Breast epithelium (tissue), 4 donors: Measurements from ENCODE around the gene PRPF31. TPM values are rescaled to one million over a fixed set of nuclear protein-coding genes. Genes with fewer than 3 reads are reported as not detected.
A peak's percentile ranks its signal among the peaks of the same experiment; 100 is the strongest.

Source experiments
- DNase-seq, 2 donors: peaks; one replicate each; pipeline ENCODE4 v3.0.0-alpha.2; 2019; ENCODE audit warnings: low spot score in 2 of 2
- H3K27ac ChIP-seq, 2 donors: fragments of 200-600 bp; sonication (generic) in 1 of 2; one replicate each; pipeline ENCODE4 v1.5.1; 2016 to 2019; ENCODE audit warnings: mild to moderate bottlenecking in 1 of 2
- H3K27me3 ChIP-seq, 2 donors: fragments of 200-600 bp; sonication (generic) in 1 of 2; one replicate each; pipeline versions ENCODE4 v1.5.1 to v1.6.0; 2017 to 2019; ENCODE audit warnings: control low read depth in 1 of 2, mild to moderate bottlenecking in 1 of 2
- H3K36me3 ChIP-seq: fragments of 200-600 bp; one replicate; pipeline ENCODE4 v1.5.1; 2019
- H3K4me1 ChIP-seq, 2 donors: fragments of 200-600 bp; sonication (generic); one replicate each; pipeline ENCODE4 v1.5.1; 2016 to 2019; ENCODE audit warnings: control low read depth in 1 of 2
- H3K4me3 ChIP-seq, 3 donors: fragments of 200-600 bp; sonication (generic); 1 replicate in 2 of 3; 2 replicates in 1 of 3; pipeline ENCODE4 v1.5.1; 2016 to 2019; ENCODE audit warnings: mild to moderate bottlenecking in 3 of 3, moderate library complexity in 2 of 3
- H3K9me3 ChIP-seq, 2 donors: fragments of 200-600 bp; sonication (generic) in 1 of 2; one replicate each; pipeline ENCODE4 v1.5.1; 2016 to 2019; ENCODE audit warnings: control low read depth in 1 of 2
- POLR2A ChIP-seq: fragments of 450-650 bp; IDR thresholded peaks from one replicate; pipeline ENCODE4 v1.6.1; 2016; ENCODE audit warnings: antibody characterized with exemption, mild to moderate bottlenecking, moderate library complexity
- POLR2AphosphoS5 ChIP-seq, 3 donors: sonication (generic); formaldehyde crosslinking; IDR thresholded peaks; one replicate each; pipeline ENCODE4 v1.6.1; 2017; ENCODE audit warnings: antibody characterized with exemption in 3 of 3
- intact Hi-C: fragments of 100-400 bp; cut with DNase I; formaldehyde crosslinking; loops from one replicate; pipeline ENCODE4 v1.15.1; 2023; ENCODE audit warnings: low total_unique reads
- total RNA-seq, 3 donors: library from RNA; depleted of rRNA; stranded (reverse); fragments of >200 nt; gene quantifications; one replicate each; pipeline ENCODE4 v1.1.0, GENCODE V29; 2016
- TF ChIP-seq, protein P1 (sequence below), 3 donors: fragments of 450-650 bp; IDR thresholded peaks; one replicate each; pipeline ENCODE4 v1.5.1; 2016 to 2017; ENCODE audit warnings: antibody characterized with exemption in 3 of 3, mild to moderate bottlenecking in 3 of 3, moderate library complexity in 3 of 3

The PRPF31 gene
- total RNA-seq, 3 donors from 2014 or later: 45.5 to 59.6 (median 52.5) TPM

DNA sequence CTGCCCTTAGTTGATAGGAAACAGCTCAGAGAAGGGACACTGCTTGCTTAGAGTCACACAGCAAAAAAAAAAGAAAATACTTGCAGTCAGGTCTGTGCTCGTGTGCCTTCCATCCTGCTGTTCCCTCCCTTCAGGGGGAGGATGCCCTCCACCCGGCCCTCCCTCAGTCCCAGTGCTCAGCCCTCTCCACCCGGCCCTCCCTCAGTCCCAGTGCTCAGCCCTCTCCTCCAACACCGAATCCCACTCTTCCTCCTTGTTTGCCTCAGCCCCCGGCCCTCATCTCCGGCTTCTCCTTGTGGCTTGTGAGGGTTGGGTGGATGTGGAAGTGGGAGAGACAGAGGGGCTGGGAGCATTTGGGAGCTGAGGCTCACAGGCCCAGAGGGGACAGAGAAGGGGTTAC, 5.9 kb upstream of the PRPF31 start:
- H3K4me1 ChIP-seq: no peaks in the 10 kb centered on the region
- H3K36me3 ChIP-seq: no peaks in the 10 kb centered on the region
- no peak overlapping the region for H3K4me3 ChIP-seq
- TF ChIP-seq, protein P1, sequence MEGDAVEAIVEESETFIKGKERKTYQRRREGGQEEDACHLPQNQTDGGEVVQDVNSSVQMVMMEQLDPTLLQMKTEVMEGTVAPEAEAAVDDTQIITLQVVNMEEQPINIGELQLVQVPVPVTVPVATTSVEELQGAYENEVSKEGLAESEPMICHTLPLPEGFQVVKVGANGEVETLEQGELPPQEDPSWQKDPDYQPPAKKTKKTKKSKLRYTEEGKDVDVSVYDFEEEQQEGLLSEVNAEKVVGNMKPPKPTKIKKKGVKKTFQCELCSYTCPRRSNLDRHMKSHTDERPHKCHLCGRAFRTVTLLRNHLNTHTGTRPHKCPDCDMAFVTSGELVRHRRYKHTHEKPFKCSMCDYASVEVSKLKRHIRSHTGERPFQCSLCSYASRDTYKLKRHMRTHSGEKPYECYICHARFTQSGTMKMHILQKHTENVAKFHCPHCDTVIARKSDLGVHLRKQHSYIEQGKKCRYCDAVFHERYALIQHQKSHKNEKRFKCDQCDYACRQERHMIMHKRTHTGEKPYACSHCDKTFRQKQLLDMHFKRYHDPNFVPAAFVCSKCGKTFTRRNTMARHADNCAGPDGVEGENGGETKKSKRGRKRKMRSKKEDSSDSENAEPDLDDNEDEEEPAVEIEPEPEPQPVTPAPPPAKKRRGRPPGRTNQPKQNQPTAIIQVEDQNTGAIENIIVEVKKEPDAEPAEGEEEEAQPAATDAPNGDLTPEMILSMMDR (IDR thresholded peaks at IDR 0.05): no peak
- TF ChIP-seq POLR2AphosphoS5 (IDR thresholded peaks at IDR 0.05): no peak
- TF ChIP-seq POLR2A: no peak
- no peak overlapping the region for H3K27ac ChIP-seq
- DNase-seq: no peak
- no peaks in the 10 kb centered on the region for H3K27me3 ChIP-seq
- intact Hi-C loops: loop anchor here (10.0 kb wide), 1 partner anchor 235 kb away; no protein-coding TSS in a partner anchor
- H3K9me3 ChIP-seq: no peaks in the 10 kb centered on the region

DNA sequence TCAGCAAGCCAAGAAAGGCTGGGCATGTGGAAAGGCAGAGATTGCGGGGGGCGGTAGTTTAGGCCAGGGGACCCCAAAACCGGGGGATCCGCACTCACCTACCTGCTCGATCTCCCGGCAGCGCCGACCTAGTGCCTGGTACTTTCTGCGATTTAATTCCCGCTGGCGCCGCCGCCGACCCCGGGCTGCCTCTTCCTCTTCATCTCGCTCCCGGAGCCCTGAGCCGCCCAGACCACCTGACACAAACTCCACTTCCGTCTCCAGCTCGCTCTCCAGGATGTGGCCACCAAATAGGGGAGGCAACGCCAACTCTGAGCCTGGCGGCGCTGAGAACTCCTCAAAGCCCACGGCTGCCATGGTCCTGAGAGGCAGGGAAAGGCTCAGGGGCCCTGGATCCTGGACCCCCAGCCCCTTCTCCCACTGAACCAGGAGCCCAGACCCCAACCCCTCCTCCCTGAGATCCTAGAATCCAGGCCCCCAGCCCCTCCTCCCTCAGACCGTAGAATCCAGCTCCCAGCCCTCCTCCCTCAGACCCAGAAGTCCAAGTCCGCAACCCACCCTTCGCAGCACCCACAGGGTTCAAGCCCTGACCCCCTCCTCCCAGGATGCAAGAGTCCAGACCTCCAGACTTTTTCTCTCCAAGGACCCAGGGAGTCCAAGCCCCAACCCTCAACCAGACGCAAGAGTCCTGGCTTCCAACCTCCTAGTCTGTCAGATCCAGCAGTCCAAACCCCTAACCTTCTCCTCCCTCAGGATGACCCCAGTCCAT, 1.0 kb upstream of the PRPF31 start:
- Histone ChIP-seq H3K4me1 (peaks cover 5 to 10% of the 10 kb centered on the region in 2 donors), H3K27ac (peak overlapping the region; percentile 48 to 83), H3K27me3 (no peaks in the 10 kb centered on the region), H3K36me3 (no peaks in the 10 kb centered on the region), H3K4me3 (peak overlapping the region; percentile 81 to 88 (median 83)), H3K9me3 (no peaks in the 10 kb centered on the region)
- DNase-seq: no peak
- intact Hi-C loops: loop anchor here (10.0 kb wide), 1 partner anchor 240 kb away; no protein-coding TSS in a partner anchor
- TF ChIP-seq POLR2A: no peak
- TF ChIP-seq POLR2AphosphoS5 (IDR thresholded peaks at IDR 0.05): no peak
- TF ChIP-seq, protein P1 (IDR thresholded peaks at IDR 0.05): no peak

DNA sequence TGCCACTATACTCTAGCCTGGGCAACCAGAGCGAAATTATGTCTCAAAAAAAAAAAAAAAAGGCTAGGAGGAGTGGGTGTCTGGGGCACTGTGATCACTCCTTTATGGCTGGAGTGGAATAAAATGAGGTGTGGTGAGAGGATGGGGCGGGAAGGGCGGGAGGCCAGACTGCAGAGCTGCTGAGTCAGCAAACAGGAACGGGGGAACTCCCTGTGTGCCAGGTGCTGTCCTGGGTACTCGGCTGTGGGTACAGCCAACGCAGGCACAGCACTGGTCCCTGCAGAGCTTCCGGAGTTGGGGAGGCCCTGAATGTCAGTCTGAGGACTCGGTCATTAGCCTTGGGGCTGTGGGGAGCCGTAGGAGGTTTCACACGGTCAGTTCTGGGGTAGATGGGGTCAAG, 5.7 kb downstream of the PRPF31 start:
- TF ChIP-seq, protein P1 (IDR thresholded peaks at IDR 0.05): no peak
- TF ChIP-seq POLR2A (no peak), POLR2AphosphoS5 (IDR thresholded peaks at IDR 0.05) (no peak)
- DNase-seq: no peak
- Histone ChIP-seq H3K27me3 (no peaks in the 10 kb centered on the region), H3K4me3 (no peak overlapping the region), H3K36me3 (peaks cover 25% of the 10 kb centered on the region), H3K27ac (no peak overlapping the region), H3K4me1 (peaks cover 5 to 8% of the 10 kb centered on the region in 2 donors), H3K9me3 (no peaks in the 10 kb centered on the region)
- intact Hi-C loops: no loop called here

DNA sequence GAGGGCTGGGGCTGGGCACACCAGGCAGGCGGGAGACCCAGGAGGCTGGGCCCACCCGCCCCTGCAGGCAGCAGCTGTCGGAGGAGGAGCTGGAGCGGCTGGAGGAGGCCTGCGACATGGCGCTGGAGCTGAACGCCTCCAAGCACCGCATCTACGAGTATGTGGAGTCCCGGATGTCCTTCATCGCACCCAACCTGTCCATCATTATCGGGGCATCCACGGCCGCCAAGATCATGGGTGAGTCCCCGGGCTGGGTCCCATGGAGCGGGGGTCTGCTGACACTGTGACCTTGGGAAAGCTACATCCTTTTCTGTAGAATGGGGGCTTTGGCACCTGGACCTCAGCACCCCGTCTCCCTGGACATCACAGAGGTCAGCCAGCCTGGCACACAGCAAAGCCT, 8.1 kb downstream of the PRPF31 start:
- no peak overlapping the region for H3K27ac ChIP-seq
- H3K4me1 ChIP-seq: no peaks in the 10 kb centered on the region
- peaks cover 29% of the 10 kb centered on the region for H3K36me3 ChIP-seq
- no peak overlapping the region for H3K4me3 ChIP-seq
- intact Hi-C loops: no loop called here
- no peak for DNase-seq
- no peaks in the 10 kb centered on the region for H3K9me3 ChIP-seq
- H3K27me3 ChIP-seq: no peaks in the 10 kb centered on the region
- TF ChIP-seq POLR2A (no peak), POLR2AphosphoS5 (IDR thresholded peaks at IDR 0.05) (no peak)
- TF ChIP-seq, protein P1 (IDR thresholded peaks at IDR 0.05): no peak

DNA sequence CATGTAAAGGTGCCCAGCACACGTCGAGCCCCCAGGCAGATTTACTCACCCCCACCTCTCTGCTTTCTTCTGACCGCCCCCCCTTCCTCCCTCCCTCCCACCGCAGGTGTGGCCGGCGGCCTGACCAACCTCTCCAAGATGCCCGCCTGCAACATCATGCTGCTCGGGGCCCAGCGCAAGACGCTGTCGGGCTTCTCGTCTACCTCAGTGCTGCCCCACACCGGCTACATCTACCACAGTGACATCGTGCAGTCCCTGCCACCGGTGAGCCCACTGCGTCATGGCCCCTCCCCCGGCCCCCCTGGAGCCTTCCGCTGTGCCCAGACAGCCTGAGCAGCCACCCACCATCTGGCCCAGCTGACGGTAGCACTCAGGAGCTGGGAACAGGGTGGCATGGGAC, 8.8 kb downstream of the PRPF31 start:
- Histone ChIP-seq H3K4me3 (no peak overlapping the region), H3K36me3 (peaks cover 29% of the 10 kb centered on the region), H3K4me1 (no peaks in the 10 kb centered on the region), H3K27ac (no peak overlapping the region), H3K27me3 (no peaks in the 10 kb centered on the region), H3K9me3 (no peaks in the 10 kb centered on the region)
- intact Hi-C loops: no loop called here
- TF ChIP-seq POLR2A (no peak), POLR2AphosphoS5 (IDR thresholded peaks at IDR 0.05) (no peak)
- TF ChIP-seq, protein P1 (IDR thresholded peaks at IDR 0.05): no peak
- no peak for DNase-seq
